AG04450 (cell line): ENCODE data around the gene VEZF1. TPM values are rescaled to one million over a fixed set of nuclear protein-coding genes. Genes with fewer than 3 reads are reported as not detected.
"Not testable (repeated sequence)": the region's sequence is repeated elsewhere in the genome, so short reads cannot be mapped to it uniquely, and the experiment has no call there.

ENCODE experiments used
- CTCF ChIA-PET: fragments of 300-600, 350-600 bp; formaldehyde crosslinking; extraction: SDS; loops from one replicate; lab custom pipeline; 2022; ENCODE audit warnings: antibody characterized with exemption, inconsistent platforms; lab: Charles Lee
- POLR2A ChIA-PET: fragments of 350-600 bp; formaldehyde crosslinking; extraction: SDS; loops from one replicate; lab custom pipeline; 2021; ENCODE audit warnings: antibody characterized with exemption, inconsistent platforms; lab: Yijun Ruan, JAX
- DNase-seq: peaks from one replicate; pipeline ENCODE4 v3.0.0-alpha.2; 2011; ENCODE audit warnings: low read depth, low spot score
- H3K27ac ChIP-seq: one replicate; pipeline ENCODE4 v1.5.1; 2012; ENCODE audit warnings: low read depth, low read length, control low read depth
- H3K27me3 ChIP-seq: one replicate; pipeline ENCODE4 v1.6.0; 2012; ENCODE audit warnings: low read length; ENCODE audit not compliant: control insufficient read depth, insufficient read depth
- H3K4me3 ChIP-seq: 2 replicates; pipeline ENCODE4 v1.5.1; 2011; ENCODE audit warnings: mild to moderate bottlenecking, low read depth, low read length, control low read depth
- H3K9me3 ChIP-seq: 2 replicates; pipeline ENCODE4 v1.5.1; 2012; ENCODE audit warnings: low read length; ENCODE audit not compliant: control insufficient read depth, insufficient read depth
- polyA plus RNA-seq: library from polyadenylated mRNA; depleted of rRNA; stranded (reverse); fragments of >200 nt; gene quantifications from 2 replicates; pipeline ENCODE4 v1.2.3, GENCODE V29; 2011
- TF ChIP-seq, protein P1 (sequence below): IDR thresholded peaks from 2 replicates; pipeline ENCODE4 v1.5.1; 2011; ENCODE audit warnings: low read depth, low read length, control low read depth, inconsistent platforms

The VEZF1 gene
- polyA plus RNA-seq, 1 experiment: 38.9 TPM

DNA sequence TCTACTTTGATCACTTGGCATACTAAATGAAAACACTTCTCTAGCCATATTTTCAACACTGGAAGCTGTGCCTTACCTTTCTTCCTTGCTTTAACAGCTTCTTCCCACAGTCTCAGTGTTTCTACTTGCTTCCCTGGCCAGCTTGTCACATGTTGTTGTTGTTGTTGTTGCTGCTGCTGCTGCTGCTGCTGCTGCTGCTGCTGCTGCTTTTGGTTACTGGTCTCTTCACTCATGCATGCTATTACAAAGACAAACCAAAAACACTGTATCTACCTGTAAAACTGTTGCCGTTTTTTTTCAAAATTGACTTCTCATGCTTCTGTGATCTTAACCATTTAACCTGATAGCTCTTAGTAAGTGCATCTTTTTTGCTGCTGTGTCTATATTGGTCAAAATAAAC is 9.0 kb downstream of the VEZF1 start:
- no peaks in the 10 kb centered on the region for H3K27me3 ChIP-seq
- no peaks in the 10 kb centered on the region for H3K9me3 ChIP-seq
- ChIA-PET POLR2A (interaction anchor here (0.7 kb wide), 1 partner anchor 32 kb away, joined by 3 read pairs; no protein-coding TSS in a partner anchor), CTCF (interaction anchor here (0.7 to 2.2 kb wide), 5 partner anchors 21 to 727 kb away, joined by 3 to 13 read pairs (median 5); no protein-coding TSS in a partner anchor)
- H3K27ac ChIP-seq: no peak overlapping the region
- TF ChIP-seq, protein P1, sequence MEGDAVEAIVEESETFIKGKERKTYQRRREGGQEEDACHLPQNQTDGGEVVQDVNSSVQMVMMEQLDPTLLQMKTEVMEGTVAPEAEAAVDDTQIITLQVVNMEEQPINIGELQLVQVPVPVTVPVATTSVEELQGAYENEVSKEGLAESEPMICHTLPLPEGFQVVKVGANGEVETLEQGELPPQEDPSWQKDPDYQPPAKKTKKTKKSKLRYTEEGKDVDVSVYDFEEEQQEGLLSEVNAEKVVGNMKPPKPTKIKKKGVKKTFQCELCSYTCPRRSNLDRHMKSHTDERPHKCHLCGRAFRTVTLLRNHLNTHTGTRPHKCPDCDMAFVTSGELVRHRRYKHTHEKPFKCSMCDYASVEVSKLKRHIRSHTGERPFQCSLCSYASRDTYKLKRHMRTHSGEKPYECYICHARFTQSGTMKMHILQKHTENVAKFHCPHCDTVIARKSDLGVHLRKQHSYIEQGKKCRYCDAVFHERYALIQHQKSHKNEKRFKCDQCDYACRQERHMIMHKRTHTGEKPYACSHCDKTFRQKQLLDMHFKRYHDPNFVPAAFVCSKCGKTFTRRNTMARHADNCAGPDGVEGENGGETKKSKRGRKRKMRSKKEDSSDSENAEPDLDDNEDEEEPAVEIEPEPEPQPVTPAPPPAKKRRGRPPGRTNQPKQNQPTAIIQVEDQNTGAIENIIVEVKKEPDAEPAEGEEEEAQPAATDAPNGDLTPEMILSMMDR: no peak
- DNase-seq: no peak
- H3K4me3 ChIP-seq: no peak overlapping the region

DNA sequence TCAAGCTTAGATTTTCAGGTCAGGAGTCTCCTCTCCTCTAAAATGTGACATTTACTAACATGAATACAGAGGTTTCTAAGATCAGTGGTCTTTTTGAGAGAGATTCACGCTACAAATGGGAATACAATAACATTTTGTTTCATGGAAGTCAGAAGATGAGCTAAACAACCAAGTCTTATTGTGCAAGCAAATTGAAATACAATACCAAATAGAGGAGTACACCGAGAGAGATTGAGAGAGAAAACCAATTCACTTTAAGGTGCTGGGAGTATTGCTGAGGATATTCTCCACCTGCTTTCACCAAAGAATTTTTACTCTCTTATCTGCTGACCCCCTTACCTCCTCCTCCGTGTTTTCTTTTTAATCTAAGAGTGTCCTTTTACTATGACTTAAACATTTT is 11.5 kb downstream of the VEZF1 start:
- no peak for DNase-seq
- Histone ChIP-seq H3K27me3 (no peaks in the 10 kb centered on the region), H3K4me3 (no peak overlapping the region), H3K27ac (no peak overlapping the region), H3K9me3 (no peaks in the 10 kb centered on the region)
- ChIA-PET CTCF (interaction anchor here (0.6 to 2.6 kb wide), 6 partner anchors 10 to 143 kb away, joined by 3 to 11 read pairs (median 4); no protein-coding TSS in a partner anchor), POLR2A (no interaction called here)
- TF ChIP-seq, protein P1: no peak

DNA sequence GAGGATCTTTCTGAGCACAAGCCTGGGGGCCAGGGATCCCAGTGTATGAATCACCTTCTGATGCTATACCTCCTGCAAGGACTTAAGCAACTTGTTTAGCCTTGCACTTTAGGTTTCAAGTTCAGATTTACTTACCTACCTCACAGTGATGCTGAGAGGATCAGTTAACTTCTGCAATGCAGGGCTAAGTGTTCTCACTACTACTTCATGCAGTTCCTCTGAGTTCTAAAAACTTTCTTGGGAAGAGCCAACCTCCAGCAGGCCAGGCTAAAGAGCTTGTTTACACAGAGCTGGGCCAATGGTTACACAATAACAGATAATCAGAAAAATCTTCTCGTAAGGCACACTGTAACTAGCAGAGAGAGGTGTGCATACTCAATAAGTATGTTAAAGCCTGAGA is 13.0 kb downstream of the VEZF1 start:
- no peak for DNase-seq
- Histone ChIP-seq H3K9me3 (no peaks in the 10 kb centered on the region), H3K27ac (no peak overlapping the region), H3K4me3 (no peak overlapping the region), H3K27me3 (no peaks in the 10 kb centered on the region)
- POLR2A ChIA-PET: interaction anchor here (1.2 kb wide), 1 partner anchor 19 kb away, joined by 4 read pairs; the partner anchor contains the start of gene CUEDC1
- TF ChIP-seq, protein P1: no peak
- CTCF ChIA-PET: interaction anchor here (0.6 to 2.6 kb wide), 5 partner anchors 20 to 142 kb away, joined by 3 to 11 read pairs (median 4); no protein-coding TSS in a partner anchor

DNA sequence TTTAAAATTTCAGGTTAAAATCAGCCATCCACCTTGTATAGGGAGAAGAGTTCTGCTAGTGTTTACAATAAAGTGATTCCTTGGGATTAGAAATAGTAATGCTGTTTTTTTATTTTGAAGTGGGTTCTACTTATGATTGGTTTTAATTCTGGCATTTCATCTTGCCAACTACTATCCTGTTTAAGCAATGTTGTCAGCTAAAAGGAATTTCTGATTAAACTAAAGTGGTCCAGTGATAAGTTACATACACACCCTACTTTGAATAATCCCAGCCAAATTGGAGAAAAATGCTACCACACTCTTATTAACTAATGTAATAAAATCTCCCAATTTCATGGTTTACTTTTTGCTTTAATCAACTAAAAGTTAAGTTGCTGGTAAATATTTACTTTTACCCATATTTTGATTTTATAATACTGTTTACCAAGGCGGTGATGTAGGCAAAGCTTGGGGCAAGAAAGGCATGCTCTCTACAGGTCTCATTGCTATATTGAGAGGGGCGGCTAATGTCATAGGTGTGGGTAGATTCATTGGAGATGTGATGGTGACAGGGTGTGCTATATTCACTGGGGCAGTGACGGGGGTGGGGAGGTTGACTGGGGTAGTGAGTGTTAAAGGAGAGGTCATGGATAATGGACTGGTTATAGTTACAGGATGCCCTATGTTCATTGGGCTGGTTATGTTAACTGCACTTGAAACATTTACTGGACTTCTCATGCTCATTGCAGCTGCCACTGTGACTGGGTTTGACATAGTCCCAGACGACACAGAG is 13.8 kb downstream of the VEZF1 start:
- CTCF ChIA-PET: interaction anchor here (0.6 kb wide), 1 partner anchor 23 kb away, joined by 4 read pairs; no protein-coding TSS in a partner anchor
- H3K4me3 ChIP-seq, POLR2A ChIA-PET, H3K9me3 ChIP-seq, H3K27ac ChIP-seq, DNase-seq, H3K27me3 ChIP-seq: not testable (repeated sequence)

DNA sequence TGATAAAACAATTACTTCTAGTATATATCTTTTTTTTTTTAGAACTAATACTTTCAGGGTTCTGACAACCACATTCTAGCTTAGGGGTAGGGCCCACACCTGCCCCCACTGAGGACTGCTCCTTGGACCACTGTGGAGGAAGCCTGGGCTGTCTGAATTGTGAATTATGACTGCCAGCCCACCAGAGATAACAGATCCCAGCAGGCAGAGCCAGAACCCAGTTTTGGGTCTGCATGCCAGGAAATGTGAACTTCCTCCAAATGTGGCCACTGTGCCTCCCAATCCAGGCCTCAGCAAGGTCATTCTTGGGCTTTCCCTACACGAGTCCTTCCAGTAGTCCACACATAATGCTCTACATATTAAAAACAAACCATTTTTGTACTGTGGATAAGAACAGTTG is 15.9 kb downstream of the VEZF1 start:
- DNase-seq: no peak
- Histone ChIP-seq H3K27me3 (peaks cover 6% of the 10 kb centered on the region), H3K9me3 (no peaks in the 10 kb centered on the region), H3K27ac (no peak overlapping the region), H3K4me3 (no peak overlapping the region)
- ChIA-PET POLR2A (no interaction called here), CTCF (interaction anchor here (1.3 to 2.2 kb wide), 3 partner anchors 17 to 80 kb away, joined by 4 to 8 read pairs (median 5); partner anchors contain the start of gene CUEDC1)
- TF ChIP-seq, protein P1: no peak
